HUES64 (cell line): ENCODE measurements around the gene DLL4. TPM values are rescaled to one million over a fixed set of nuclear protein-coding genes. Genes with fewer than 3 reads are reported as not detected.

Source experiments
- H3K27ac ChIP-seq: 2 replicates; pipeline ENCODE4 v1.7.0; 2013; ENCODE audit warnings: low read depth, low read length, inconsistent platforms
- H3K27me3 ChIP-seq: 2 replicates; pipeline ENCODE4 v1.6.1; 2013; ENCODE audit warnings: mild to moderate bottlenecking, low read length; ENCODE audit not compliant: insufficient read depth
- H3K36me3 ChIP-seq: 2 replicates; pipeline ENCODE4 v1.6.1; 2013; ENCODE audit warnings: mild to moderate bottlenecking, low read length; ENCODE audit not compliant: insufficient read depth
- H3K4me1 ChIP-seq: 2 replicates; pipeline ENCODE4 v1.6.1; 2013; ENCODE audit warnings: mild to moderate bottlenecking, low read length, moderate library complexity; ENCODE audit not compliant: insufficient read depth
- H3K4me3 ChIP-seq: 2 replicates; pipeline ENCODE4 v1.5.1; 2013; ENCODE audit warnings: mild to moderate bottlenecking, low read length, moderate library complexity
- H3K9ac ChIP-seq: 2 replicates; pipeline ENCODE4 v1.6.1; 2013; ENCODE audit warnings: mild to moderate bottlenecking, low read depth, low read length
- H3K9me3 ChIP-seq: 2 replicates; pipeline ENCODE4 v1.6.1; 2013; ENCODE audit warnings: low read depth, low read length; ENCODE audit not compliant: insufficient read depth
- WGBS: fragments of 150-250, 120-280 bp; methylation state at CpG from one replicate; pipeline ENCODE4 v1.1.7; 2013; ENCODE audit warnings: missing lambda C conversion rate; 5-methylcytosine and 5-hydroxymethylcytosine counted together
- polyA plus RNA-seq, 2 experiments: library from polyadenylated mRNA; stranded (reverse); fragments of 50-300 nt; gene quantifications; one replicate each; pipeline ENCODE4 v1.2.3, GENCODE V29; 2013

Gene DLL4
- 0.15 TPM for polyA plus RNA-seq (2013, experiment 1 of 2)
- polyA plus RNA-seq (2013, experiment 2 of 2): 0.25 TPM

DNA sequence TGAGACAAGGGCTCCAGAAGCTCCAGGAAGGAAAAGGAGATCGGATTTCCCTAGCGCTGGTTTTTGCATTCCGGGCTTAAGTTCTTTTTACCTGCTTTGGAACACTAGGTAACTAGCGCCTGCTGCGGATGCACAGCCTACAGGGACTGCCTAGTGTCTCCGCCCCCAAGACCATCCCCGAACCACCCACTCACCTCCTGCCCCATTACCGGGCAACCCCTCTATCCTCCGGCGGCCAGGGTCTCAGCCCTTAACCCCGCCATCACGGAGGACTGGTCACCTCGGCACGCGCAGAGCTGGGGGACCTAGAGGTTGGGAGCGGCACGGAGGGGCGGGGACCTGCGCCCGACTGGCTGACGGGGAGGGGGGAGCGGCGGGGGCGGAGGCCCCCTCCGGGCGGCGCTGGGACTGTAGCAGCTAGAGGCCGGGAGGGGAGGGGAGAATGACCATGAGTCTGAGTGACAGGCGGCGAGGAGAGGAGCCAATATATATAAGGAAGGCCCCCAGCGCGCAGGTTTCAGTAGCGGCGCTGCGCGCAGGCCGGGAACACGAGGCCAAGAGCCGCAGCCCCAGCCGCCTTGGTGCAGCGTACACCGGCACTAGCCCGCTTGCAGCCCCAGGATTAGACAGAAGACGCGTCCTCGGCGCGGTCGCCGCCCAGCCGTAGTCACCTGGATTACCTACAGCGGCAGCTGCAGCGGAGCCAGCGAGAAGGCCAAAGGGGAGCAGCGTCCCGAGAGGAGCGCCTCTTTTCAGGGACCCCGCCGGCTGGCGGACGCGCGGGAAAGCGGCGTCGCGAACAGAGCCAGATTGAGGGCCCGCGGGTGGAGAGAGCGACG, at the start of gene DLL4:
Gene DLL4, plus strand, starts transcription at position 520 of the 839 bp plus-strand sequence. CDS start 329 bp downstream, outside the sequence.
- H3K4me3 ChIP-seq: peak within 1 kb of the TSS; percentile 50
- H3K27me3 ChIP-seq: peaks cover 97% of the 10 kb centered on the region
- no peak within 1 kb of the TSS for H3K27ac ChIP-seq
- H3K9me3 ChIP-seq: no peaks in the 10 kb centered on the region
- WGBS: under 1% methylated on average over 71 of the region's 71 CpGs
- H3K4me1 ChIP-seq: peaks cover 22% of the 10 kb centered on the region
- H3K36me3 ChIP-seq: no peaks in the 10 kb centered on the region
- no peak within 1 kb of the TSS for H3K9ac ChIP-seq

DNA sequence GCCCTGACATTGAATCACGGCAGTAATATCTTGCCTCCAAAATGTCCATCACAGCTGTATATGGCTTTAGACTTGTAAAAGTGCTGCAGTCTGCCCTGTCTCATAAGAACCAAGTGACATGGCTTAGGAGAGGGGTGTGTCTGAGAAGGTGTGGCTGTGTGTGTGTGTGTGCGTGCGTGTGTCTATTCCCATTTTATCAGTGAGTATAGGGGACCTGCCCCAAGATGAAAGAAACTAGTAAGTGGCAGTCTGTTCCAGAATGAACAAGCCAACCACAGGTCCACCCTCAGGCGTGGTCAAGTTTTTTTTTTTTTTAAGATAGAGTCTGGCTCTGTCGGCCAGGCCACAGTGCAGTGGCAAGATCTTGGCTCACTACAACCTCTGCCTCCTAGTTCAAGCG, 49.5 kb upstream of the DLL4 start:
- 0 out of 2 replicates have a peak, but pooled peaks cover 2% of the 10 kb centered on the region for H3K9me3 ChIP-seq
- H3K4me3 ChIP-seq: no peak overlapping the region
- H3K27ac ChIP-seq: no peak overlapping the region
- no peaks in the 10 kb centered on the region for H3K36me3 ChIP-seq
- peaks cover 3% of the 10 kb centered on the region; the same call in 1 of the 2 replicates for H3K27me3 ChIP-seq
- WGBS: 87% methylated on average over 6 of the region's 6 CpGs
- H3K4me1 ChIP-seq: 0 out of 2 replicates have a peak, but pooled peaks cover 6% of the 10 kb centered on the region
- H3K9ac ChIP-seq: no peak overlapping the region

DNA sequence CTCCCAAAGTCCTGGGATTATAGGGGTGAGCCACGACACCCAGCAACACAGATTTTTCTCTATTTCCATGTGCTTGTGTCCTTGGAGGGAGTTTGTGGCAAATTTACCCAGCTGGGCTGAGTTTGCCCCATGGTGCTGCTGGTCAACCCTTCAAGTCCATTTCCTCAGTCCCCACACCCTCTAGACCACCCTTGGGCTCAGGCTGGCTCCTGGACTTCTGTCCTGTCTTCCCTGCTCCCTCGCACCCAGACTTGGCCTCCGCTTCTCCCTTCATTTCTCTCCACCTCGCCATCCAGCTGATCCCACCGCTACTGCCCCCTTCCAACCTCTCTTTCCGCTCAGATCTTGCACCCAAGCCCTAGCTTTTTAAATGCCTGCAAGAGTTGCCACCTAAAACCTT, 47.8 kb upstream of the DLL4 start:
- Histone ChIP-seq H3K27me3 (no peaks in the 10 kb centered on the region), H3K4me1 (0 out of 2 replicates have a peak, but pooled peaks cover 6% of the 10 kb centered on the region), H3K36me3 (no peaks in the 10 kb centered on the region), H3K4me3 (no peak overlapping the region), H3K27ac (no peak overlapping the region), H3K9me3 (0 out of 2 replicates have a peak, but pooled peaks cover 2% of the 10 kb centered on the region), H3K9ac (no peak overlapping the region)
- WGBS: 96% methylated on average over 6 of the region's 6 CpGs

DNA sequence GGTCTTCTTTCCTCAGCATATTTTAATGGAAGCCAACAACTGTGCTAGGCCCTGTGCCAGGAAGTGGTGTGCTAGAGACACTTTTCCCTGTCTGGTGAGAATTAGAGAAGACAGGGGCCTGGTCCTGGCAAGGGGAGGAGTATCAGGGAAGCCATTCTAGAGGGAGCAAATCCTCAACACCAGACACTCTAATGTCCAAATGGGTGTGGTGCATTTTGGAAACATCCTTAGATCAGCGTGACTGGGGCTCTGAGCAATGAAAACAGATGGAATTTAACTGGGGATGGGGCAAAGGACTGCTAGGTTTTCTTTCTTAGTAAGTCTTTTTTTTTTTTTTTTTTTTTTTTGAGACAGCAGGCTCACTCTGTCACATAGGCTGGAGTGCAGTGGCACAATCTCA, 42.6 kb upstream of the DLL4 start:
- Histone ChIP-seq H3K4me3 (no peak overlapping the region), H3K36me3 (no peaks in the 10 kb centered on the region), H3K9me3 (0 out of 2 replicates have a peak, but pooled peaks cover 2% of the 10 kb centered on the region), H3K27me3 (no peaks in the 10 kb centered on the region), H3K4me1 (no peaks in the 10 kb centered on the region), H3K27ac (no peak overlapping the region), H3K9ac (no peak overlapping the region)
- 86% methylated on average over 1 of the region's 1 CpG for WGBS

DNA sequence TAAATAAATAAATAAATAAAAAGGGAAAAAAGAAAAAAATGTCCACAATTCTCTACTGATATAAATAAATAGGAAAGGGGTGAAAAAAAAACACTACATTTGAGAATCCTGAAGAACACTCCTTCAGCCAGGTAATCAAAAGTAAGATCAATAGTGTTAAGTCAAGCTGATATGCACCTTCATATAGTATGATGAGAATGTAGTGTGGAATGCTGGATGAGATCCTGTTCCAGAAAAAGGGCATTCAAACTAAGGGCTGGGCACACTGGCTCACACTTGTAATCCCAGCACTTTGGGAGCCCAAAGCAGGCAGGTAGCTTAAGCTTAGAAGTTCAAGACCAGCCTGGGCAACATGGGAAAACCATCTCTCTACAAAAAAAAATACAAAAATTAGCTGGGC, 40.0 kb upstream of the DLL4 start:
- H3K4me3 ChIP-seq: no peak overlapping the region
- H3K27me3 ChIP-seq: peaks cover 8% of the 10 kb centered on the region
- no peaks in the 10 kb centered on the region for H3K9me3 ChIP-seq
- no peaks in the 10 kb centered on the region for H3K4me1 ChIP-seq
- H3K36me3 ChIP-seq: no peaks in the 10 kb centered on the region
- H3K9ac ChIP-seq: no peak overlapping the region
- H3K27ac ChIP-seq: no peak overlapping the region

DNA sequence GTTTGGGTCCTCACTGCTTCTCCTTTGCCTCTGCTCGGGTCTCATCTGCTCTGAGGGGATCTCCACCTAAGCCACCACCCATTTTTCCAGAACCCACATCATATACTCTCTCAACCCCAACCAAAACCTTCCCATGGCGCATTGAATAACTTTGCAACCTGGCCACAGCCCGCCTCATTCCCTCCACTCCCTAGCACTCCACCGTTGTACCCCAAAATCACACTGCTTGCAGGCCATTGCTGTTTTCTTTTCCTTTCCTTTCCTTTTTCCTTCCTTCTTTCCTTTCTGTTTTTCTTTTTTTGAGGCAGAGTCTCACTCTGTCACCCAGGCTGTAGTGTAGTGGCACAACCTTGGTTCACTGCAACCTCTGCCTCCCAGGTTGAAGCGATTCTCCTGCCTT, 38.0 kb upstream of the DLL4 start:
- Histone ChIP-seq H3K9ac (no peak overlapping the region), H3K27ac (no peak overlapping the region), H3K27me3 (peaks cover 8% of the 10 kb centered on the region), H3K4me1 (no peaks in the 10 kb centered on the region), H3K9me3 (no peaks in the 10 kb centered on the region), H3K36me3 (peaks cover 4% of the 10 kb centered on the region), H3K4me3 (no peak overlapping the region)
- WGBS: 93% methylated on average over 5 of the region's 5 CpGs

DNA sequence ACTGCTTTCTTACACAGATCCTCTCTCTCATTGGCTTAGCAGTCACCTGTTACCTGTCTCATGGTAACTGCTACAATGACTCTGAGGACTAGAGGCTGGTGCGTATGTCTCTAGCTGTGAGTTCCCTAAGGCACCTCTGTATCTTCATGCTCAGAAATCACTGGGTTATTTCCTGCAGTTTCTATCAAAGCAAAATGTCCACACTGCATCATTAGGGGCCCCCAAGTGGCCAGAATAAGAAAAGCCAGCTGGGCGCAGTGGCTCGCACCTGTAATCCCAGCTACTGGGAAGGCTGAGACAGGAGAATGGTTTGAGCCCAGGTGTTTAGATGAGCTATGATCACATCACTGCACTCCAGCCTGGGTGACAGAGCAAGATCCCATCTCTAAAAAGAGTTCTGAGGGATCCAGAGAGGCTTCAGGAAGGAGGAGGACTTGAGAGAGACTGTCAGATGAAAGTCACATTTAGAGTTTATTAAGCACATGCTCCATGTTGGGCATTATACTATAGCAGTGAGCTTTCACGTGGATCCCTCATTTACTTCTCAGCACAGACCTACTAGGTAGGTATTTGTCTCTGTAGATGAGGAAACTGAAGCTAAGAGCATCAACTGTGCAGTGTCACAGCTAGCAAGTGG, 37.2 kb upstream of the DLL4 start:
- peaks cover 8% of the 10 kb centered on the region for H3K27me3 ChIP-seq
- no peaks in the 10 kb centered on the region for H3K9me3 ChIP-seq
- H3K27ac ChIP-seq: no peak overlapping the region
- 54% methylated on average over 4 of the region's 4 CpGs for WGBS
- no peak overlapping the region for H3K4me3 ChIP-seq
- H3K9ac ChIP-seq: no peak overlapping the region
- no peaks in the 10 kb centered on the region for H3K4me1 ChIP-seq
- peaks cover 10% of the 10 kb centered on the region for H3K36me3 ChIP-seq

DNA sequence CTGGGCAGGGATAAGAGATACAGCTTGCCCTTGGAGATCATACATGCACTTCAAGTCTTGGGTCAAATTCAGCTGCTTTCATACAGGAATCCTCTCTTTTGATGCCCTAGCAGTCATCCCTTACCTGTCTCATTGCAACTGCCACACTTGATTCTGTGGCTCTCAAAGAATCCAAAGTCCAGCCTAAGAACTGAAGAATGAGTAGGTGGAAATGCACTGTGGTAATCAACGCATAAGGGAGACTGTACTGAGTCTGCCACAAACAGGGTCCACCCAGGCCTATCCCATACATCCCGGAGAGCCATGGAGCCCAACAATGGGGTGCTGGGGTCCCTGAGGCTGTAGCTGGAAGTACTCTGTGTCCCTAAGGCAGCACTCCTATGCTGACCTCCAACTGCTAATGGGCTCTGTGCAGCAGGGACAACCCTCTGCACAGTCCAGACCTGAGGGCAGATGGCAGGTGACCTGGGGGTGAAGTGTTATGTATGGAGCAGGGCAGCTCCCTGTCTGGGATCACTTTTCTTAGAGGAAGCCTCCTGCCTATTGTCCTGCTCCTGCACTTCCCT, 36.6 kb upstream of the DLL4 start:
- H3K27me3 ChIP-seq: peaks cover 8% of the 10 kb centered on the region
- 86% methylated on average over 2 of the region's 2 CpGs for WGBS
- no peaks in the 10 kb centered on the region for H3K9me3 ChIP-seq
- no peaks in the 10 kb centered on the region for H3K4me1 ChIP-seq
- no peak overlapping the region for H3K9ac ChIP-seq
- H3K36me3 ChIP-seq: peaks cover 15% of the 10 kb centered on the region
- no peak overlapping the region for H3K27ac ChIP-seq
- H3K4me3 ChIP-seq: no peak overlapping the region

DNA sequence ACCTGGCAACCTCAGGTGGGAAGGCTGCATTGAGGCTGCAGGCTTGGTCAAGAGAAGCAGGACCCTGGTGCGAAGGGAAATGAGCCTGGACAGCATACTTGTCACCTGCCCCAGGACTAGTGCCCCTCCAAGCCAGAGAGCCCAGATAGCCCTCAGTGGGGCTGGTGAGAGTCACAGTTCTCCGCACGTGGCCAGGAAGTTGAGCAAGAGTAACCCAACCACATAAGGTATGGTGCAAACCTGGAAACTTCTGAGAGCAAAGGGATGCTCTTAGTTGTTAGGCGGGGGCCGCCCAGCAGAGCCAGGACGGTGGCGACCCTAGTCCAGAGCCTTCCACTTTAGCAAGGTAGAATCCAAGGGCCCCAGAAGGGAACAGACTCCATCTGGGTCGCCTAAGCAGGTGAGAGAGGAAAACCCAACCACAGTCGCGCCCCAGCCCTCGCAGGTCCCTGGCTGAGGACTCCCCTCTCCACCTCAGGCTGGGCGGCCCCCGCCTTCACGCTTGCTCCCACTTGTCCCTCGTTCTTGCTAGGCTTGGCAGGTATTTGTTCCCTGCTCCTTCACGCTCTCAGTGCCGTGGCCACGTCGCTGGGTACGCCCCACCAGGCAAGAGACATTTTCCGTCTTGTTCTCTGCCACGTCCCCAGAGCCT, 36.0 kb upstream of the DLL4 start:
- Histone ChIP-seq H3K36me3 (peaks cover 18% of the 10 kb centered on the region), H3K9me3 (no peaks in the 10 kb centered on the region), H3K9ac (no peak overlapping the region), H3K4me3 (peak overlapping the region; percentile 94; the same call in 1 of the 2 replicates), H3K27ac (no peak overlapping the region), H3K27me3 (peaks cover 8% of the 10 kb centered on the region), H3K4me1 (no peaks in the 10 kb centered on the region)
- WGBS: 90% methylated on average over 22 of the region's 22 CpGs

DNA sequence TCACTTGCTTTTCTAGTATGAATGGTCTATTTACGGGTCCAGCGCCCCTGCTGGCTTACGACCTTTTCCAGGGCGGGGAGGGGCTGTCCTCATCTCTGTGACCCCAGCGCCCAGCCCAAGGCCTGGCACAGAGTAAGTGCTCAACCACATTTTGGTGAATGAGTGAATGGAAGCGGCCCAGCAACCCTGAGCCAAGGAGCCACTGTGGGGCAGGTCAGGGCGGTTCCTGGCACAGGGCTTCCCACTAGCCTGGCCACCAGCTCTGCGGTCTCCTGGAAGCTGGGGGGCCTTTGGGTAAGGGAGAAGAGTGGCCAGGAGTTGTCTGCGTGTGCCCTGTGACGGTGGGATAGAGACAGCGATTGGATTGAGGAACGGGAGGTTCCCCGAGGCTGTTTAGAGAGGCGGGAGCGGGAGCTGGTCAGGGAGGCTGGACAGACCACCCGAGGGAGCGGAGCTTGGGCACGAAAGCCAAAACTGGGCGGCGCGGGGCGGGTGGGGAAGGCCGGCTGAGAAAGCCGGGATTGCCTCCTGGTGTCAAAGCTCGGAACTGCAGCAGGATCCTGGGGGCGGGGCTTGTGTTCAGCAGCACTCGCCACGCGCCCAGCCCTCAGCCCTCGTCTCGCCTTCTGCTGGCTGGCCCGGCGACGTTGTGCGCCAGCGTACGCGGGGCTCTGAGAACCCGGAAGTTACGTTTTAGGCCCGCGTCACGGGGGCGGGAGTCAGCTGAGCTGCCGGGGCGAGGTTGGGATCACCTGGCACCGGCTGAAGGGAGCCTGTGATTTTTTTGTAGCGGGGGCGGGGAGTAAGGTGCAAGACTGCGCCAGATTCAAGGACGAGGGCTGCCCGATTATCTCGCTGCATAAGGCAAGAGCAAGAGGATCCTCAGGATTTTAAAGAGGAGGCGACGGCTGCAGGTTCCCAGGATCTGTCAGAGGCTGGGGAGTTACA, 35.1 kb upstream of the DLL4 start, which contains the start of gene VPS18:
Gene VPS18, plus strand, starts transcription at position 718 of the 948 bp plus-strand sequence. CDS start 319 bp downstream, outside the sequence.
- WGBS: 6% methylated on average over 55 of the region's 55 CpGs
- Histone ChIP-seq H3K27me3 (peaks cover 8% of the 10 kb centered on the region), H3K4me3 (peak within 1 kb of the TSS; percentile 94), H3K9me3 (no peaks in the 10 kb centered on the region), H3K9ac (peak within 1 kb of the TSS; percentile 88), H3K4me1 (no peaks in the 10 kb centered on the region), H3K27ac (peak within 1 kb of the TSS; percentile 86), H3K36me3 (peaks cover 26% of the 10 kb centered on the region)
